Kidney tubule cell (primary cell): Measurements from ENCODE around the gene RETREG1.
"Not testable (repeated sequence)": the region's sequence is repeated elsewhere in the genome, so short reads cannot be mapped to it uniquely, and the experiment has no call there.

Experiments used
- DNase-seq: peaks from one replicate; pipeline ENCODE4 v3.0.0-alpha.2; 2018; ENCODE audit warnings: low spot score

Gene RETREG1

GRCh38 chr5:16487456-16487855 is 129.3 kb downstream of the RETREG1 start:
- DNase-seq = no peak

GRCh38 chr5:16486711-16487111 is 130.1 kb downstream of the RETREG1 start:
- DNase-seq = peak; percentile 94

GRCh38 chr5:16485656-16486055 is 131.1 kb downstream of the RETREG1 start:
- no peak for DNase-seq

GRCh38 chr5:16484081-16484480 is 132.7 kb downstream of the RETREG1 start:
- DNase-seq = no peak

GRCh38 chr5:16483361-16483760 is 133.4 kb downstream of the RETREG1 start:
- no peak for DNase-seq

- no peak for DNase-seq
Observed at GRCh38 chr5:16482891-16483290, 133.9 kb downstream of the RETREG1 start.

- no peak for DNase-seq
Observed at GRCh38 chr5:16480821-16481538, 135.8 kb downstream of the RETREG1 start.

GRCh38 chr5:16480144-16480543 is 136.7 kb downstream of the RETREG1 start:
- DNase-seq = no peak

- DNase-seq = no peak
Observed at GRCh38 chr5:16477541-16477940, 139.3 kb downstream of the RETREG1 start.

- not testable (repeated sequence) for DNase-seq
Observed at GRCh38 chr5:16476417-16476816, 140.4 kb downstream of the RETREG1 start.

GRCh38 chr5:16471387-16471786 is 145.4 kb downstream of the RETREG1 start:
- no peak for DNase-seq

- peak; percentile 87 for DNase-seq
Observed at GRCh38 chr5:16467363-16468219, 149.2 kb downstream of the RETREG1 start.

- DNase-seq = peak; percentile 95
Observed at GRCh38 chr5:16465544-16466432, 151.0 kb downstream of the RETREG1 start, which contains the start of gene ZNF622. ZNF622 (minus strand) TSS chr5:16465800; CDS start chr5:16465665, 135 bp downstream.

GRCh38 chr5:16464664-16465543 is 151.9 kb downstream of the RETREG1 start:
- DNase-seq = peak; percentile 14

GRCh38 chr5:16464231-16464630 is 152.6 kb downstream of the RETREG1 start:
- no peak for DNase-seq

GRCh38 chr5:16461782-16462181 is 155.0 kb downstream of the RETREG1 start:
- peak; percentile 80 for DNase-seq

GRCh38 chr5:16461026-16461425 is 155.8 kb downstream of the RETREG1 start:
- DNase-seq = no peak

- DNase-seq = no peak
Observed at GRCh38 chr5:16459451-16459850, 157.3 kb downstream of the RETREG1 start.

- no peak for DNase-seq
Observed at GRCh38 chr5:16457853-16458252, 158.9 kb downstream of the RETREG1 start.

- DNase-seq = no peak
Observed at GRCh38 chr5:16457451-16457850, 159.3 kb downstream of the RETREG1 start.
